ENCODE data around the gene GABBR2.

GABBR2 gene

GRCh38 chr9:98369896-98370295 is 338.8 kb downstream of the GABBR2 start:
- DNase-seq (ENCODE audit: low read depth) = no peak
- no peak for TF ChIP-seq CTCF (IDR thresholded peaks at IDR 0.05; ENCODE audit: low read depth, low read length, missing control alignments)
- no peak overlapping the region for H3K4me3 ChIP-seq (ENCODE audit: low read depth, low read length)
- in situ Hi-C loops (cut with HindIII; ENCODE audit: low sequenced_read_pairs) = no loop called here

GRCh38 chr9:98369471-98369870 is 339.3 kb downstream of the GABBR2 start:
- TF ChIP-seq CTCF (IDR thresholded peaks at IDR 0.05; ENCODE audit: low read depth, low read length, missing control alignments) = no peak

GRCh38 chr9:98369066-98369425 is 339.7 kb downstream of the GABBR2 start:
- no peak for TF ChIP-seq CTCF (IDR thresholded peaks at IDR 0.05; ENCODE audit: low read depth, low read length, missing control alignments)
- in situ Hi-C loops (cut with HindIII; ENCODE audit: low sequenced_read_pairs) = no loop called here
- no peak for DNase-seq (ENCODE audit: low read depth)
- H3K4me3 ChIP-seq (ENCODE audit: low read depth, low read length) = no peak overlapping the region

More at GRCh38 chr9:98369471-98369870, 339.3 kb downstream of the GABBR2 start:
- no peak overlapping the region for H3K4me3 ChIP-seq (ENCODE audit: low read depth, low read length)
- in situ Hi-C loops (cut with HindIII; ENCODE audit: low sequenced_read_pairs) = no loop called here
- DNase-seq (ENCODE audit: low read depth) = no peak

- H3K4me3 ChIP-seq (ENCODE audit: low read depth, low read length) = no peak overlapping the region
- no peak for DNase-seq (ENCODE audit: low read depth)
- TF ChIP-seq CTCF (IDR thresholded peaks at IDR 0.05; ENCODE audit: low read depth, low read length, missing control alignments) = no peak
- in situ Hi-C loops (cut with HindIII; ENCODE audit: low sequenced_read_pairs) = no loop called here
These were observed 340.2 kb downstream of the GABBR2 start for GRCh38 chr9:98368366-98369065.

GRCh38 chr9:98367923-98368322 is 340.8 kb downstream of the GABBR2 start:
- in situ Hi-C loops (cut with HindIII; ENCODE audit: low sequenced_read_pairs) = no loop called here
- no peak for DNase-seq (ENCODE audit: low read depth)
- TF ChIP-seq CTCF (IDR thresholded peaks at IDR 0.05; ENCODE audit: low read depth, low read length, missing control alignments) = no peak

GRCh38 chr9:98367371-98367900 is 341.3 kb downstream of the GABBR2 start:
- DNase-seq (ENCODE audit: low read depth) = no peak
- TF ChIP-seq CTCF (IDR thresholded peaks at IDR 0.05; ENCODE audit: low read depth, low read length, missing control alignments) = no peak
- H3K4me3 ChIP-seq (ENCODE audit: low read depth, low read length) = no peak overlapping the region
- in situ Hi-C loops (cut with HindIII; ENCODE audit: low sequenced_read_pairs) = no loop called here

More at GRCh38 chr9:98367923-98368322, 340.8 kb downstream of the GABBR2 start:
- no peak overlapping the region for H3K4me3 ChIP-seq (ENCODE audit: low read depth, low read length)
